ENCODE results near the gene SHH. TPM values are rescaled to one million over a fixed set of nuclear protein-coding genes. Genes with fewer than 3 reads are reported as not detected.

The SHH gene
- total and polyA plus RNA-seq, 9 donors: 0.33 to 0.48 TPM; not detected in 7

DNA sequence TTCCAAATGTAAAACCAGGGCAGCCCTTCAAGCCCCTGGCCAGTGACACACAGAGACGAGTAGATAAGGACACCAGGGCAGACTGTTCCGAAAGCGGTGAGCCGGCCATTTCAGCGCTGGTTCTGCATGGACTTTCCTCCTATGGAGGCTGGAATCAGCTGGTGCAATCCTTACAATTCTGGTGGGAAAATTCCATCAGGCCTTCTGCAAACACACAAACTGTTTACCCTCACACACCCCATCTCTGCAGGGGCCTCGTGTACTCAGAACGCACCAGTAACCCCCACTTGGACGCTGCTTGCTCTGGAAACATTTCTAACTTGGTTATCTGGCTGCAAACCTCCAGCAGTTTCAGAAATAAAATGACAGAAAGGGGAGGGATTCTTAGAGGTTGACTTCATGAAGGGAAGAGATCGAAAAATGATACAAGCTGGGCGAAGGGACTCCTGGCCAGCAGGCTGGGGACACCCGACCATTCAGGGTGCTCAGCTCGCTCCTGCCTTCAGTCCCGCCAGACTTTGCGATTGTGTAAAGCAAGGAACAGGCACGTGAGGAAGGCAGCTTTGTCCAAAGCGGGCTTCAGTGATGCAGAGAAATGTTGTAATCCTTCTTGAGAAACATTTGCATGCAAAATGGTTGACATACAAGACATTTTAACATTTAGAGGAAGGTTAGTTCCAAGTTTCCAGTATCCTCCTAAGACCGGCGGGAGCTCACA lies 19.7 kb upstream of the SHH start:
- intact Hi-C loops (cut with DNase I): no loop called here
- TF ChIP-seq POLR2A (IDR thresholded peaks at IDR 0.05) (no peak), CTCF (IDR thresholded peaks at IDR 0.05) (no peak), EP300 (IDR thresholded peaks at IDR 0.05) (no peak)
- WGBS, 3 donors: 79 to 81% (median 79%) methylated on average over 18 of the region's 18 CpGs
- no peaks in the 10 kb centered on the region for H3K36me3 ChIP-seq
- no peaks in the 10 kb centered on the region for H3K9me3 ChIP-seq
- no peak overlapping the region for H3K27ac ChIP-seq
- H3K4me1 ChIP-seq (ENCODE audit: insufficient read depth): no peaks in the 10 kb centered on the region
- no peak overlapping the region for H3K4me3 ChIP-seq
- no peak for DNase-seq
- H3K27me3 ChIP-seq: no peaks in the 10 kb centered on the region

DNA sequence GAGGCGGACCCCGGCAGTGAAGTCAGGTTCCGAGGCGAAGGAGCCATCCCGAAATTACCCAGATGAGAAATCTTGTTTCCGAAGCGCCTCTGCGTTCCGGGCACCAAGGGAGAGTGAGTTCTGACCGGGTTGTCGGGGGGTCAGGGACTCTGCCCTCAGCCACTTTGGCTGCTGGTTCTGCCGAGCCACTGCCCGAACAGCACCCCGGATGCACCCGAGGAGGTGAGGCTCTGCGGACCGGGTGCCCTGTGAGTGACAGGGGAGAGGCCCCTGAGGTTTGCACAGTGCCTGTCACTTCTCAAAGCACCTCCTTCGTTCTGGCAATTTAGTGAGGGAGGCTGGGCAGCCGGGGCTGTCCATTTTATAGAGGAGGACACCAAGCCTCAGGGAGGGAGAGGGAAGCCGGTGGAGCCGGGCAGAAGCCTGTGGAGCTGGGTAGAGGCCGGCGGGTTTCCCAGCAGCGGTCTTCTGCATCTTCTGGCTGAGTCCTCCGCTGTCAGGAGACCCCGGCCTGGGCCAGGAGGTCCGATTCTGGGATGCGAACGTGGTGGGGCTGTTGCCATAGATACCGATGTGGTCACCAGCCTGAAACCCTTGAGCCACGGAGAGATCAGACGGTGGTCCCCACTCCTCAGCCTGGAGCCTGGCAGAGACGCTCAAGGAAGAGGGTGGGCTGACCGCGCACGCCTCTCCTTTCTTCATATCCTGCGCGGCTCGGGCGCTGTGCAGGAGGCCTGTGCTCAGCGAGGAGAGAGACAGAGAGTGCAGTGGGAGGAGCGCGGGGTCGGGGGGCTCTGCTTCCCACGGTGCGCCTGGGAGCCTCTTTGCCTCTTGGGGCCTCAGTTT lies 18.9 kb upstream of the SHH start:
- Histone ChIP-seq H3K9me3 (no peaks in the 10 kb centered on the region), H3K4me3 (no peak overlapping the region), H3K36me3 (no peaks in the 10 kb centered on the region), H3K27me3 (no peaks in the 10 kb centered on the region), H3K4me1 (ENCODE audit: insufficient read depth) (no peaks in the 10 kb centered on the region), H3K27ac (no peak overlapping the region)
- WGBS, 3 donors: 81 to 85% (median 83%) methylated on average over 45 to 46 of the region's 46 CpGs
- intact Hi-C loops (cut with DNase I): no loop called here
- no peak for DNase-seq
- TF ChIP-seq CTCF (IDR thresholded peaks at IDR 0.05) (no peak), EP300 (IDR thresholded peaks at IDR 0.05) (no peak), POLR2A (IDR thresholded peaks at IDR 0.05) (no peak)

GRCh38 chr7:155829796-155830470 lies 17.7 kb upstream of the SHH start:
- H3K27ac ChIP-seq: no peak overlapping the region
- H3K27me3 ChIP-seq: no peaks in the 10 kb centered on the region
- no peaks in the 10 kb centered on the region for H3K9me3 ChIP-seq
- no peak for DNase-seq
- H3K36me3 ChIP-seq: no peaks in the 10 kb centered on the region
- H3K4me3 ChIP-seq: no peak overlapping the region
- TF ChIP-seq EP300 (IDR thresholded peaks at IDR 0.05): no peak
- no peak for TF ChIP-seq CTCF (IDR thresholded peaks at IDR 0.05)
- TF ChIP-seq POLR2A (IDR thresholded peaks at IDR 0.05): no peak
- intact Hi-C loops (cut with DNase I): no loop called here
- no peaks in the 10 kb centered on the region for H3K4me1 ChIP-seq (ENCODE audit: insufficient read depth)
- 71 to 79% (median 79%) methylated on average over 17 of the region's 17 CpGs for WGBS, 3 donors

DNA sequence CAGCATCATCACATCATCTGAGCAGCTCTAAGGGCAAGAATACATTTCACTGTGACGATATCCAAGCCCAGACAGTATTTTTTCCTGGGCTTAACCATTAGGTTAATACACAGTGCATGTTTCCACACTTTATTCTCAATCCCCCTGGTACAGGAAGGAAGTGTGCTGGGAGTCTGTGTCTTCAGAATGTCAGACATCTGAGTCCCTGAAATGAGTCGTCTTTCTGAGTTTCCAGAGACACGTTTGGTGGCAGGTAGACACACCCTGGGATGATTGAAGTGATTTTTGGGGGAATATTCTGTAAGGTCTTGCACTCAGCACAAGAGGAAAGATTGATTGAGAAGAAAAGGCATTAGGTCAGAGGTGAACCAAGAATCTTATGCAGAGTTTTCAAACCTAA lies 13.1 kb upstream of the SHH start:
- Histone ChIP-seq H3K36me3 (no peaks in the 10 kb centered on the region), H3K27ac (no peak overlapping the region), H3K4me1 (ENCODE audit: insufficient read depth) (no peaks in the 10 kb centered on the region), H3K9me3 (no peaks in the 10 kb centered on the region), H3K27me3 (no peaks in the 10 kb centered on the region), H3K4me3 (no peak overlapping the region)
- TF ChIP-seq EP300 (IDR thresholded peaks at IDR 0.05): no peak
- TF ChIP-seq POLR2A (IDR thresholded peaks at IDR 0.05): no peak
- TF ChIP-seq CTCF (IDR thresholded peaks at IDR 0.05): no peak
- WGBS, 3 donors: 57 to 62% (median 59%) methylated on average over 3 of the region's 3 CpGs
- intact Hi-C loops (cut with DNase I): no loop called here
- no peak for DNase-seq
